NT2/D1 (cell line): ENCODE measurements around the gene RIMS1.

ENCODE experiments used
- SUZ12 ChIP-seq: IDR thresholded peaks from 2 replicates; pipeline ENCODE4 v1.6.1; 2011; ENCODE audit not compliant: insufficient read length, insufficient read depth; ENCODE audit errors: extremely low read depth
- YY1 ChIP-seq: IDR thresholded peaks from 2 replicates; pipeline ENCODE4 v1.6.1; 2011; ENCODE audit not compliant: insufficient read length, insufficient read depth

GRCh38 chr6:72374172-72374571 lies 487.8 kb downstream of the RIMS1 start:
- TF ChIP-seq YY1: no peak
- no peak for TF ChIP-seq SUZ12
